ENCODE results near the gene TGFBRAP1.

TGFBRAP1 gene, protein sequence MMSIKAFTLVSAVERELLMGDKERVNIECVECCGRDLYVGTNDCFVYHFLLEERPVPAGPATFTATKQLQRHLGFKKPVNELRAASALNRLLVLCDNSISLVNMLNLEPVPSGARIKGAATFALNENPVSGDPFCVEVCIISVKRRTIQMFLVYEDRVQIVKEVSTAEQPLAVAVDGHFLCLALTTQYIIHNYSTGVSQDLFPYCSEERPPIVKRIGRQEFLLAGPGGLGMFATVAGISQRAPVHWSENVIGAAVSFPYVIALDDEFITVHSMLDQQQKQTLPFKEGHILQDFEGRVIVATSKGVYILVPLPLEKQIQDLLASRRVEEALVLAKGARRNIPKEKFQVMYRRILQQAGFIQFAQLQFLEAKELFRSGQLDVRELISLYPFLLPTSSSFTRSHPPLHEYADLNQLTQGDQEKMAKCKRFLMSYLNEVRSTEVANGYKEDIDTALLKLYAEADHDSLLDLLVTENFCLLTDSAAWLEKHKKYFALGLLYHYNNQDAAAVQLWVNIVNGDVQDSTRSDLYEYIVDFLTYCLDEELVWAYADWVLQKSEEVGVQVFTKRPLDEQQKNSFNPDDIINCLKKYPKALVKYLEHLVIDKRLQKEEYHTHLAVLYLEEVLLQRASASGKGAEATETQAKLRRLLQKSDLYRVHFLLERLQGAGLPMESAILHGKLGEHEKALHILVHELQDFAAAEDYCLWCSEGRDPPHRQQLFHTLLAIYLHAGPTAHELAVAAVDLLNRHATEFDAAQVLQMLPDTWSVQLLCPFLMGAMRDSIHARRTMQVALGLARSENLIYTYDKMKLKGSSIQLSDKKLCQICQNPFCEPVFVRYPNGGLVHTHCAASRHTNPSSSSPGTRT

DNA sequence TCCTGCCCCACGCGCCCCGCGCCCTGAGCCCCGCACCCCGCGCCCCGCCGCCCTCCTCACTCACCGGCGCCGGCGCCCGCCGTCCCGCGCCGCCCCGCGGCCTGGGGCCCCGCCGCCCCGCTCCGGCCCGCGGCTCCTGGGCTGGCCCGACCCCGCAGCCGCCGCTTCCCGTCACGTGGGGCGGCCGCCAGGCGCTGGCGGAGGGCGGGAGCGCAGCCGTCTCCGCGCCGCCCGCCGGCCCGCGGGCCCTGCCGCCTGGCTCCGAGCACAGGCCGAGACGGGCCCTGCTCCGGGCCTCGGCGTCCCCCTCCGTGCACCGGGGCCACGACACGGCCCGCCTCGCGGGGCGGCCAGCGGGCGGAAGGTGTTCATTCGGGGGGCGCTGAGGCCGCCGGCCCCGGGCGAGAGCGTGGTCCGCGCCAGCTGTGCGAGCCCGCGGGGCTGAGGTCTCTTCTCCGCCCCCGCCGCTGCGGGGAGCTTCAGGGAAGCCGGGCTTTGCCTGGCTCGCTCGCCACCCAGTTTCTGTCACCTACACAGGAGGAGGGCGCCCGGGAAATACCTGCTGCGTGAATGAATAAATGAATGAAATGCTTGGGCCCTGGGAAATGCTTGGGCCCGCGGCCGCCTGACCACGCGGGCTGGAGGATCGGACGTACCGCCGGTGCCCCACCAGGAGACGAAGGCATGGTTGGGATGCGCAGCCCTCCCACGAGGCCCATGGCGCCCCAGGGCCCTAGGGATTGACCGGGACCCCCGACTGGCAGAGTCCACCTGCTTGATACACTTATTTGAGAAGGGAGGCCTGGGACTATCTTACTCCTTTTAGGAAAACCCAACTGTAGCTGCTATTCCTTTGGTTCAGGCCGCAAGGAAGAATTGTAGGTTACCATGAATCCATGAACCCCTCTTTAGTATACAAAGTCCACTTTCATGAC lies at the start of gene TGFBRAP1:
Gene TGFBRAP1, minus strand, starts transcription at position 175 of the 935 bp plus-strand sequence. CDS start 21,434 bp downstream, outside the sequence.
- peak; percentile 76 for DNase-seq (ENCODE audit: low spot score)

DNA sequence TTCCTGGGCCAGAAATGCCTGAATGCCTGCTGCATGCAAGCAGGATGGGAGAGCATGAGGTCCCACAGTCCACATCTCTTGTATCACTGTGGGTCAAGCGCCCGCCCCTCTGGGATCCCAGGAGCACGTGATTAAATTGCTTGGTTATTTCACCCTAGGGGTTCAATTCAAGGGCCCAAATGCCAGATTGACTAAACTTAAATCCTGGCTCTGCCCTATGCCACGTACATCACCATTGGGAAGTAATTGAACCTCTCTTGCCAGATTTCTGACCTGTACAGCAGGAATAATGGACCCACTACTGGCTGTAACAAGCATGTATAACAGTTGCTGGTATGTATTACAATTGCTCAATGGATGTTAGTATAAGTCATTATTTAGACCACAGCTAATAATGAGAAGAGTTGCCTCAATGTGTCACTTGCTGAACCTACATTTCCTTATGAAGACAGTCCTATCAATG lies 49.4 kb upstream of the TGFBRAP1 start:
- no peak for DNase-seq (ENCODE audit: low spot score)

DNA sequence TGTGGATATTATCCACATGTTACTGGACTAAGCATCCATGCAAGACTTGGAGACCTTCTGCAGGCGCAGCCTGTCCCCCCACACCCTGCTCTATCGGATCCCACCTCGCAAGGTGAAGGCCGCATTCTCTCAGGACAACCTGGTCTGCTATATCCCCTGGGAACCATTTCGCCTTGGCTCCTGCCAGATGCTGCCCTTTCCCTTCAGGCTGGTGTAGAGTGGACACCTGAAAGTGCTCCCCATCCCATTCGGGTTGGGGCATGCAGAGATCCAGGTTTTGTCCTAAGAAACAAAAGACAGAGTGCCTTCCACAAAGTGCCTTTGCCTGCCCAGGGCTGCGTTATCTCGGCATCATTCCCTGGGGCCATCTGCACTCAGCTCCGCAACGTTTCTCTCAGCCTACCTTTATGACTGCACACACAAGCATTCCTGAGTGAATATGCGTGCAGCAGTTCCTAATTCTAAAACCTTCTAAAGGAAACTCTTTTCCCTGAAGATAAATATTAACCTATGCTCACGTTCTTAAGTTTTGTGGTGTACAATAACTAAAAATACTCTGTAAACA lies 48.8 kb upstream of the TGFBRAP1 start:
- no peak for DNase-seq (ENCODE audit: low spot score)

DNA sequence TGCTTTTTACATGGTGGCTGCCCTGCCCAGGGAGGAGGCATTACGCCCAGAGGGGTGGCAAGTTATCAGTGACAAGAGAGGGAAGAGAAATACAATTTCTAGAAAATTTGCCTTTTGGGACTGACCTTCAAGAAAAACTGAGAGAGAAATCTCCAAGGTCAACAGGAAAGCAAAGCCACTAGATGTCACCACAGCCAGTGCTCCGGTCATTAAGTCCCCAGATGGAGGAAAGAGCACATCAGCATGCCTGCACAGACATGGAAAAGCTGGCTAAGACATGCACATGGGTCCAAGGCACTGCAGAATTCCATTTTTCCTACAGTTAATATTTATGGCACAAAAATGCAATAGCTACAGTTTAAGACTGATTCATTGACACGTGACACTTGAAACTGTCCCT lies 48.3 kb upstream of the TGFBRAP1 start:
- no peak for DNase-seq (ENCODE audit: low spot score)

DNA sequence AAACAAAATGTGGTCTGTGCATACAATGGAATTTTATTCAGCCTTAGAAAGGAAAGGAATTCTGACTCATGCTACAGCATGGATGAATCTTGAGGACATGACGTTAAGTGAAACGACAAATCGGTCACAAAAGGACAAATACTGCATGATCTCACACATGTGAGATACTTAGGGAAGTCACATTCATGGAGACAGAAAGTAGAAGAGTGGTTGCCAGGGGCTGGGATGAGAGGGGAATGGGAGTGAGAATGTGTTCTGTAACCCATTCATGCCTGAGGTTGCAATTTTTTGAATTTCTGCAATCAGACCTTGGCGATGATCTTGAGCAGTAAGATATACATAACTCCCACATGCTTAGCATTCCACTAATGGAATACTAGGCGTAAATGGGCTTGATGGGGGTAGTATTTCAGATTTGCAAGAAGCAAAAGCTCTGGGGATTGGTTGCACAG lies 47.3 kb upstream of the TGFBRAP1 start:
- DNase-seq (ENCODE audit: low spot score) = no peak

DNA sequence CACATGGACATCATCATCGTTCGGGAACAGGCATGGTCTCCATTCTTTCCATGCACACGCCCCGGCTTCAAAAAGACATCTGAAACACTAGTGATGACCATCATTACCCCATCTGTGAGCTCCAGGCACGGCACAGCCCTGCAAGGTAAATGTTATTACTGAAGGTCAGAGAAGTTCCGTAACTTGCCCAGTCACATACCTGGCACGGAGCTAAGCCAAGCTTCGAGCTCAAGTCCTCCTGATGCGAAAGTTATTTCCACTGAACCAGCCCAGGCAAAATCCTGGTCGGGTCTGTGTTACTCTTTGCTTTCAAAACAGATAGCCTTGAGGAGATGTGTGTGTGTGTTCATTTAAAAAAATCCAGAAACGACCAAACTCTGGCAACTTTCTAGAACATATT lies 46.5 kb upstream of the TGFBRAP1 start:
- no peak for DNase-seq (ENCODE audit: low spot score)

DNA sequence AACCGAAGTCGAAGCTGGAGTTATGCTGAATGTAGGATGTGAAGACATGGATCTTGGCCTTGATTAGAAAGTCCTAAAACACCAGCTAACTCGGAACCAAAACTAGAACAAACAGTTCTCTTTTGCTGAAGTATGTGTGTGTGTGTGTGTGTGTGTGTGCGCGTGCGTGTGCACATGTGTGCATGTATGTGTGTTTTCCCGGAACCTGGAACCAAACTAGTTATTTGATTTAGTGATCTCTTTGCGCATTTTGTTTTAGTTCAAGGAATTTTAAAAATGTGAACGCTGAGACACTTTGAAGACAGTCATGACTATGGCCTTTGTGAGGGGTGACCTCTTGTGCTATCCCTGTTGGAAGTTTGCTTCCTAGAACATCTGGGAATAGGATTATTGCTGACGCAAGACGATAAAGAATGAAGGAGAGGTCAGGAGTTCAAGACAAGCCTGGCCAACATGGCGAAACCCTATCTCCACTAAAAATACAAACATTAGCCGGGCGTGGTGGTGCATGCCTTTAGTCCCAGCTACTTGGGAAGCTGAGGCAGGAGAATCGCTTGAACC lies 45.5 kb upstream of the TGFBRAP1 start:
- DNase-seq (ENCODE audit: low spot score) = no peak

DNA sequence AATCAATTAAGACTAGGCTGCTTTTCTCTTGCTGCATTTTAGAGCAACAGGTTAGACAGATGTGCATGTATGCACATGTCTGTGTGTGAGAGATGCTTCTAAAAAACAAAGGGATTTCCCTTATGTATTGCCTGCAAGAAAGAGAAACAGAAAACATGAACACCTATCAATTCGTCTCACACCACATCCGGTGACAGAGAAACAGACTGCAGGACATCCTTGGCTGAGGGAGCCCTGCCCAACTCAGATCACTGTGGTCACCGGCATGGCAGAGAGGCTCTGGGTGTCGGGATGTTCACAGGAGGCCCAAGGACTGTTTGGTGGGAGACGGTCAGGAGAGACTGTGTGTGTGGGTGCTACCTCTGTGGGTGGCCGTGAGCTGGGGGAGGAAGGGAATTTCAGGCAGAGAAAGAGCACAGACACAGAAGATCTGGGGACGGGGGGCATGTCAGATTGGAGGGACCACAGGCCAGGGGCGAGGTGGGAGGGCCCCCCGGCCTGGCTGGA lies 44.4 kb upstream of the TGFBRAP1 start:
- DNase-seq (ENCODE audit: low spot score) = no peak

DNA sequence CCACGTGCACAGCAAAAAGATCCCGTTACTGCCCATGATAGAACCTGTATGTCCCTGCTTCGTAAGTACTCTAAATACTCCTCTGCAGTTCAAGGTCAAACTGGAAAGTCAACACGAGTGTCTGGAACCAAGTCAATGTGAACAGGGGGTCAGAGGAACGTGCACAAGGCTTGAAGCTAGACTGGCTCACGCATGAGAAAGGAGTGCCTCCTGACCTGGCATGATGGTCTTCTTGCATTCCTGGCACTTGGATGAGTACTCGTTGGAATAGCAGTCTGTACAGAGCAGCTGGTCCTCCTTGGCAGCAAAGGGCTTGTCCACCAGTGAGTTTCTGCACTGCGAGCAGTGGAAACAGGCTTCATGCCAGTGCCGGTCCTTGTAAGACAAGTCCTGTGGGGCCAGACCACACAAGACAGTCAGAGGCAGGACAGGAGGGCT lies 43.8 kb upstream of the TGFBRAP1 start:
- DNase-seq (ENCODE audit: low spot score) = no peak

DNA sequence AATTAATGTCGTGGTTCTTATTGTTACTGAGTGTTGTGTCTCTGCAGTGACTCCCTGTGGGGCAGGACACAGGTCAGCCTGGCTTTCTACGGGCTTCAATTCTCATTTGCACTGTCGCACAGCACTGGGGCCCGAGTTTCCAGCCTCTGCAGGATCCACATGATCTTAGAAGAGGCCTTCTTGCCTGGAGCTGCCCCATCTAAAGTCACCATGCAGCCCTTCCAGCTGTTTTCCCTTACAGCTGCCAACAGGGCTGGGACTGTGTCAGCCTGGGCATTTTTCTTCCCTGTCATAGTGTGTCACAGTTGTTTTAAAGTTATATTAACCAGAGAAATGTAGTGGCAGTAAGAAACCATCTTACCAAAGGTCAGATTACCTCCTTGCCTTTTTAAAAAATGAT lies 42.3 kb upstream of the TGFBRAP1 start:
- no peak for DNase-seq (ENCODE audit: low spot score)

DNA sequence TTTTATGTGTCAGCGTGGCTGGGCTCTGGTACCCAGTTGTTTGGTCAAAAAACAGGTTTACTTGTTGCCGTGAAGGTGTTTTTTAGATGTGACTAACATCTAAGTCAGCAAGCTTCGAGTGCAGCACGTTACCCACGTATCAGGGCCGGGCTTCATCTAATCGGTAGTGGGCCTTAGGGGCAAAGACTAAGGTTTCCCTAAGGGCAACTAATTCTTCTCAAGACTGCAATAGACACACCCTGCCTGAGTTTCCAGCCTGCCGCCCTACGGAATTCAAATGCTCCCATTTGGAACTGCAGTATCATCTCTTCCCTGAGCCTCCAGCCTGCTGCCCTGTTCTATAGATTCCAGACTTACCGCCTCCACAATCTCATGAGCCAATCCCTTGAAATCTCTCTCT lies 41.6 kb upstream of the TGFBRAP1 start:
- no peak for DNase-seq (ENCODE audit: low spot score)

DNA sequence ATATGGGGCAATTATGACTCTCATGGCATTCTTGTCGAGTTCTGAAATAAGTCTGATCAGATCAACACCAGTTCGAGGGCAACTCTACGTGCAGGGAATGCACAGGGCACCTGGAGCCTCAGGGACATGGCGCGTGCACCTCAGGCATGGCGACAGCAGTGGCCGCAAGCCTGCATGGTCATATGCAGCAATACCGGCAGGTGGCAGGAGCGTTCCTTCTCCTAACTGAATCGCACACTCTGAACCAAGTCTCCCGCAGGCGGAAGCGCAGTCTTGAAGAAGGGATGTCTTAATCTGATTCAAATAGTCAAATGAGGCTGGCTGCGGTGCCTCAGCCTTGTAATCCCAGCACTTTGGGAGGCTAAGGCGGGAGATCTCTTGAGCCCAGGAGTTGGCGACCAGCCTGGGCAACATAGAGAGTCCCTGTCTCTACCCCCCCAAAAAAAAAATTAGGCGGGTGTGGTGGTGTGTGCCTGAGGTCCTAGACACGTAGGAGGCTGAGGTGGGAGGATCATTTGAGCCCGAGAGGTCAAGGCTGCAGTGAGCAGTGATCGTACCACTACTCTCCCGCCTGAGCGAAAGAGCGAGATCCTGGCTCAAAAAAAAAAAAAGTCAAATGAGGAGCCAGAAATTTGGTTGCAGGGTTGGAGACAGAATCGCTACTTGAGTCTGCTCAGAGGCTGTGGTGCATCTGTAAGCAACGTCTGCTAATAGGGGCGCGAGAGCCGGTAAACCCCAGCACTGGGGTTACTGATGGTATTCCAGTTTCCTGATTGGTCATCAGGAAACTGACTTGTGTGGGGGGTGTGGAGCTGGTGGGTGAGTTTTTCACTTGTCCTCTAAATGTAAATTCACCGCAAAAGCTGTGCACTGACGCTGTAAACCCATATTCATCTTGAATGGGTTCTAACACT lies 40.5 kb upstream of the TGFBRAP1 start:
- DNase-seq (ENCODE audit: low spot score) = peak; percentile 87

DNA sequence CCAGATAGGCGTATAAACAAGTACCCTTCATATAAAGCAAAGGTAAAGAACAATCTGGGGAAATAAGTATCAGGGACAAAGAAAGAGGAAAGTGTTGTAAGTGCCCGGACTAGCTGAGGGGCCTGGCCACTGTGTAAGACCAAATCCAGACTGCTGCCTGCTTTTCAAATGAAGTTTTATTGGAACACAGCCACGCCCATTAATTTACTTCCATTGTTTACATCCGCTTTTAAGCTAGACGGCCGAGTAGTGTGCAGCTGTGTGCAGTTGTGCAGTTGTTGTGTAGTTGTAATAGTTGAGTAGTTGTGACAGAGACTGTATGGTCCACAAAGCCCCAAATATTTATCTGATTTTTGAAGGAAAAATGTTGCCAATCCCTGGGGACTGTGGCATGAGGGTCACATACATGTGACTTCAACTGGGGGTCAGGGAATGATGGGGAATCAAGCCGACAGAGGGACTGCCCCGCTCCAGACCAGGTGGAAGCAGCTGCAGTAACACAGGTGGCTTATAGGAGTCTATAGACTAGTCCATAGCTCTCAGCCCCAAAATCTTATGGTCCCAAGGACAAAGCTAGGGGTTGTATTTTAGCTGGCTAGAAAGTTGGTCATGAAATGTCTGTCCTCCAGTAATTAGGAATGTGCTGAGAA lies 39.3 kb upstream of the TGFBRAP1 start:
- DNase-seq (ENCODE audit: low spot score) = no peak

DNA sequence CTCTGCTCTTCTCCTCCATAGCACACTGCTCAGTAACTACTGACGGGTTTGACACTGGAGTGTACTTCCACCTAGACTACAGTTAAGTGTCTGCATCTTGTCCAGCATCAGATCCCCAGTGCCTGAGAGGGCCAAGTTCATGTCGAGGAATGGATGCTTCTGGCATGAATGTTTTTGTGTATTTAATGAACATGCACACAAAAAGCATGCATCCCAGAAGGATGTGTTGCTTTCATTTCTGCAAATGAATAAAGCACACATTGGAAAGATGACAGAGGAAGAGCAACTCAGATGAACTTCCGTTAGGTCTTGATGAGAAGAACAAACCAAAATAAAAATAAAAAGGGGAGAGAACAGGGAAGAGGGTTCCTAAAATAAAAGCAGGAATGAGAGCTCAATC lies 35.7 kb upstream of the TGFBRAP1 start:
- DNase-seq (ENCODE audit: low spot score) = no peak

DNA sequence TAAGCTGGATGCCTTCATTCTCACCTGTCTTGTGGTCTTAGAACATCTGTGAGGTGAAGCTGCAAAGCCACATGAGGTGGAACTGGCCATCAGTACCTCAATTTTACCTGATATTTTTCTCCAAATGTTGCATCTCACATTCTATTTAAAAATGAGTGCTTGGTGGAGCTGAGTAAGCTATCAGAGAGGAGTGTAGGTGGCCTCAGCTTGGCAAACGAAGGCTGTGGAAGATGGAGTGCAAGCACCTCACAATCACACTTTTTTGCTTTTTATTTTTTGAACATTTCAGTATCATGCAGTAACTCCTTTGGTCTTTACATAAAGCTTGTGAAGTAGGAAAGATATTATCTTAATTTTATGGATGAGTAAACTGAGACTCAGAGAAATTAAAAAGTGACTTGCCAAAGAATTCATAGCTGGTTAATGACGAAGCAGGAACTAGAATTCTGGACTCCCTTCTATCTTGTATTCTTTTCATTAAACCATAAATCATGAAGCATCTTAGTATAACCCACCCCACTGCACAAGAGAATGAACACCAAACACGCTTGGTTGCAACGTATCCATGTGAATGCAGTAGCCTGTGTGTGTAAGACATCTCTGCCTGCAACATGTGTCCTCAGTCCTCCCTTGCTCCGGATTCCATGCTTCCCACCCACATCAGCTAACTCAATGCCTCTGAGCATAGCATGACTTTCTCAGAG lies 35.1 kb upstream of the TGFBRAP1 start:
- DNase-seq (ENCODE audit: low spot score) = no peak

DNA sequence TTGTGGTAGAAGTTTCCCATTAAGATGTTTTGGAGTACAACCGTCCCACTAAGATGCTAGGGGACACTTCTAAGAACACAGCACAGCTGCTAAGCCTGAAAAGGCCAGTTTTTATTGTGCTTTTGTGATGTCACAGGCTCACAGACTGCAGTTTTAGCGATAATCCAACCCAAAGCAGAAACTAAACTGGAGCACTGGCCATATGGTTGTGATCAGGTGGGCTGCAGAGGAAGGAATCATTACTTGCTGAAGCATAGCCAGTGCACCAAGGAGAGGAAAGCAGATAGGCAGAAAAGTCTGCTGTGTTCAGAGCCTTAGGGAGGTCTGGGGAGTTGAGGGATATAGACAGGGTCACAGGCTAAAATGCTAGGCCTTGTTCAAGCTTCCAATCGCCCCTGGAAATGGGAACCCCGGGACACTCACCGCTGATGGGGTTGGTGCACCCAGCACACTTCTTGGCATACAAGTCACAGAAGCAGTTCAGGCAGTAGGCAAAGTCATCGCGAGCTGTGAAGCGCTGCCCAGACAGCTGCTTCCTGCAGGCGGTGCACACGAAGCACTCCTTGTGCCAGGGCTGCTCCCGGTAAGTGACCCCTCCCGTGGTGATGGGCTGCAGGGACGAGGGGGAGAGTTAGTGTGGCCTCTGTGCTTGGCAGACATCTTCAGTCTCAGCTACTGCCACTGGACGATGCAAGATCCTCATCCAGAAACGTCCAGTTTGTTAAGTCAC lies 33.5 kb upstream of the TGFBRAP1 start:
- no peak for DNase-seq (ENCODE audit: low spot score)

DNA sequence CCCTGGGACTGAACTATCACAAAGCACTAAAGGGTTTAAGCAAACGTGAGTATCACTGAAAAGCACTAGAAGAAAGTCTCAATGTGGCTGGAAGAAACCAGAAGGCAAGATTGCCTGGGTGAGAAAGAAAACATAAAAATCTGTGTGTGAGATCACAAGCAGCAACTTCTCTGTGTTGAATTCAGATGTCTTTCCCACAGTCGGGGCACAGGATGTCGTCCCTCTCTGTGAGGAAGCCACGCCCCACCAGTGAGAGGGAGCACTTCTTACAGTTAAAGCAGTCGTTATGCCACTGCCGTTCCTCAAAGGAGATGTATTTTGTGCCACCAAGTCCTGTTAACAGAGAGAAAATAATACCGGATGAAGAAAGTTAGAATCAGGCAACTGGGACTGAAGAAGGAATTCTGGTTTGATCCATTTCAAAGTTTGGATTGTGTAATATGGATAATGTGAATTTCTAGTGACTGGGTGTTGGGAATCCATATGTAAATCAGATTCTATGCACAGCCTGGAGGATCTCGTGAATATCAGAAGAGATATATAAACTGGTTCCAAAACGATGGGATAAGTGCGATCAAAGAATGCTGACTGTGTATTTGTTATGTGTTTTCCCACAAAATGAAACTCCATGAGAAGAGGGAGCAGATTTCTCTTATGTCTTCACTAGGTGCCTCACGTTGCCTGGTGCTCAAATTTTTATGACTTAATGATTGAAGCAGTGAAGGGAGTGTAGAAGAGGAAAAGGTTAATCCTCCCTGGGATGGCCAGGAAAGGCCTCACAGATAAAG lies 31.8 kb upstream of the TGFBRAP1 start:
- no peak for DNase-seq (ENCODE audit: low spot score)
